ENCODE measurements around the gene UBXN1.

The UBXN1 gene

GRCh38 chr11:62678770-62679696, at the start of gene UBXN1:
TSS of gene UBXN1 (minus strand) at chr11:62679073. CDS start at chr11:62678923, 150 bp downstream.
- DNase-seq (ENCODE audit: low read depth) = peak; percentile 72

- peak; percentile 73 for DNase-seq (ENCODE audit: low read depth)
Measured at GRCh38 chr11:62728171-62728988, 49.5 kb upstream of the UBXN1 start, which contains the start of gene TTC9C. TSS of gene TTC9C (plus strand) at chr11:62728486. CDS start at chr11:62728849, 363 bp downstream.

- DNase-seq (ENCODE audit: low read depth) = peak; percentile 72
Measured at GRCh38 chr11:62727872-62728170, 48.9 kb upstream of the UBXN1 start.

GRCh38 chr11:62727165-62727871, 48.4 kb upstream of the UBXN1 start, which contains the start of gene HNRNPUL2:
TSS of gene HNRNPUL2 (minus strand) at chr11:62727457. CDS start at chr11:62727156, 301 bp downstream.
- peak; percentile 99 for DNase-seq (ENCODE audit: low read depth)

GRCh38 chr11:62726915-62727164, 48.0 kb upstream of the UBXN1 start:
- no peak for DNase-seq (ENCODE audit: low read depth)

- peak; percentile 10 for DNase-seq (ENCODE audit: low read depth)
Measured at GRCh38 chr11:62726156-62726914, 47.5 kb upstream of the UBXN1 start.

- DNase-seq (ENCODE audit: low read depth) = no peak
Measured at GRCh38 chr11:62725646-62726045, 46.8 kb upstream of the UBXN1 start.

GRCh38 chr11:62724171-62724570, 45.3 kb upstream of the UBXN1 start:
- DNase-seq (ENCODE audit: low read depth) = no peak

GRCh38 chr11:62721994-62722393, 43.1 kb upstream of the UBXN1 start:
- DNase-seq (ENCODE audit: low read depth) = no peak

- DNase-seq (ENCODE audit: low read depth) = no peak
Measured at GRCh38 chr11:62719302-62719978, 40.6 kb upstream of the UBXN1 start.

- DNase-seq (ENCODE audit: low read depth) = no peak
Measured at GRCh38 chr11:62716816-62717215, 37.9 kb upstream of the UBXN1 start.

- no peak for DNase-seq (ENCODE audit: low read depth)
Measured at GRCh38 chr11:62716206-62716605, 37.3 kb upstream of the UBXN1 start.

GRCh38 chr11:62715150-62716130, 36.6 kb upstream of the UBXN1 start:
- DNase-seq (ENCODE audit: low read depth) = no peak

- no peak for DNase-seq (ENCODE audit: low read depth)
Measured at GRCh38 chr11:62713343-62713742, 34.5 kb upstream of the UBXN1 start.

- no peak for DNase-seq (ENCODE audit: low read depth)
Measured at GRCh38 chr11:62712861-62713260, 34.0 kb upstream of the UBXN1 start.

GRCh38 chr11:62712276-62712812, 33.5 kb upstream of the UBXN1 start:
- DNase-seq (ENCODE audit: low read depth) = no peak

GRCh38 chr11:62710001-62710345, 31.1 kb upstream of the UBXN1 start:
- no peak for DNase-seq (ENCODE audit: low read depth)

- DNase-seq (ENCODE audit: low read depth) = peak; percentile 94
Measured at GRCh38 chr11:62709247-62710000, 30.6 kb upstream of the UBXN1 start.

GRCh38 chr11:62708793-62709192, 29.9 kb upstream of the UBXN1 start:
- DNase-seq (ENCODE audit: low read depth) = peak; percentile 34

Data from activated T-helper 1 cell treated with Interleukin-2 at 50 U/mL for 16 hours (primary cell).